HG03060 (cell line): Measurements from ENCODE around the gene SKIC8.

Experiments used
- ATAC-seq: cut with Tn5 transposase; IDR thresholded peaks from one replicate; pipeline ENCODE4 v1.9.1; 2021; ENCODE audit warnings: low read depth, moderate number of reproducible peaks; ENCODE audit not compliant: unreplicated experiment

SKIC8 gene

DNA sequence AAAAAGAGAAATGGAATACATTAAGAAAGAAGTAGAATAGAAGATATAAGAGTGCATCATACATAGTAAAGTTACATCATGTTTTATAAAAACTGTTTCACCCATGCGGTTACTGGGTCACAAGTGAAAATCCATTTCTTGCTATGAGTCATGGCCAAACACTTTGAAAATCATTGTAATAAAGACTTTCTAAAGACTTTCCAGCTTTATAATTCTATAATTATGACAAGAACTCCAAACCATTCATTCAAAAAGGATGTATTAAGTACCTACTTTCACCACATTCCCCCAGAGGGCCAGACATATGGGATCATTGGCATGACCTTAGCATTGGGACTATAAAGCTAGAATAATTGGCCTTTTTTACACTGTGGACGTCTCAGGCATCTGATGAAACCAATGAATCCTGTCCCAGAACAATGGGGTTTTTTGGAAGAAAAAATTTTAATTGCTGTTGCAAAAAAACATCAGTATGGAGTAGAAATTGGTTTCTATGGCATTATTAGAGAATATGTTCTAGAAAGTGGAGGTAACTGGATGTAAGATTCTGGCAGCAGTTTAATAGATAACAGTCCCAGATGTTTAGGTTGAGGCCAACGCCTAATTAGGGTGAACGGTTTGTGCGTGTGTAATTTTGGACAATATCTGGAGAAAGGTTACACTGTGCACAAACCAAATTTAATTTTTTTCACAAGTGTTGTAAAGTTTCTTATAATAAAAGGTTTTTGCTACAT, 3.3 kb upstream of the SKIC8 start:
- no peak for ATAC-seq

DNA sequence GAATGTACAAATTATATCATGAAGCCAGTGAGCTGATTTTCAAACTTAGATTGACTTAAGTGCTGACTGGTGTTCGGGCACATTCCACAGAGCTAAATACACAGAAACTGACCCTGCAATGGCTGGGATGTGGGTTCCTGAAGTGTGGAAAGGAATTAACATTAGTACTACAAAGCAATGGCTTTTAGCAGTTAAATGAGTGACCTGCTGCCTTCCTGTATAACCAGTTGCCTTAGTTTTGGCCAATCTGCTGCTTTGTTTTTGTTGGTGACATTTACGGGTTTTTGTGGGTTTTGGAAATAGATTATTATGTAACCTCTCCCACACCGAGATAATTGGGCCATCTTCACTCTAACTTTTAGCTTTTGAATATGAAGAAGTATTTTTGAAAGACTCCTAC, 2.4 kb upstream of the SKIC8 start:
- ATAC-seq: no peak

DNA sequence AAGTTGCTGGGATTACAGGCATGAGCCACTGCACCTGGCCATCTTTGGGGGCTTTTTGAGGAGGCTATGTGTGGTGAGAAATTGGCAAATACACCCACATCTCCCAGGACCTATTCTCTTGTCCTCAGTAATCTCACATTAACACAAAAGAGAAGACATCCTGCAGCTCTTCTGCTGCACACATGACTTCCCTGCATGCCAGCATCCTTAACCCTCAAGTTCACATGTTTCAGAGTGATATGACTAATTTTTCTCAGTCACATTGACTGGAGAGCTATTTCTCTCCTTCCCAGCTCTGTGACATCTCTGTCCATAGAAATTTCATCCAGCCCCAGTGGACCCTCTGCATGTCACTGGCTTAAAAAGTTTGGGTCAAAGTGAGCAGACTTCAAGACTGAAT, 1.9 kb upstream of the SKIC8 start:
- ATAC-seq: no peak

- ATAC-seq: no peak
Observed at GRCh38 chr15:78292219-78292618, 7.2 kb downstream of the SKIC8 start.

DNA sequence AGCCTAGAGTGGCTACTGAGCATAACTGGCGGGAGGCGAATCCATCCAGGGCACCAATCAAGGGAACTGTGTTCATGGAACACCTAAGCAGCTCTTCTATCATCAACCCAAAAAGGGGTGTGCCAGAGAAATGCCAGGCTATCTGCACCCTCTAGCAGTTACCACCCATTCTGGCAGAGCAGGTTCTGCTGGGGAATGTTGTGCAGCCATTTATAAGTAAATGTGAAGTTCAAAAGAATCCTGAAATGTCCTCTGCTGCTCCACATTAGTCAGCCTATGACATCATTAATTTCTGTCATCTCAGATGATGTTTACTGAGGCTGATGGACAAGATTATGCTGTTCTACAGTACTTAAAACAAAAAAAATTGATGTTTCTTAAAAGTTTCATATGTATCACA, 7.7 kb downstream of the SKIC8 start:
- no peak for ATAC-seq

DNA sequence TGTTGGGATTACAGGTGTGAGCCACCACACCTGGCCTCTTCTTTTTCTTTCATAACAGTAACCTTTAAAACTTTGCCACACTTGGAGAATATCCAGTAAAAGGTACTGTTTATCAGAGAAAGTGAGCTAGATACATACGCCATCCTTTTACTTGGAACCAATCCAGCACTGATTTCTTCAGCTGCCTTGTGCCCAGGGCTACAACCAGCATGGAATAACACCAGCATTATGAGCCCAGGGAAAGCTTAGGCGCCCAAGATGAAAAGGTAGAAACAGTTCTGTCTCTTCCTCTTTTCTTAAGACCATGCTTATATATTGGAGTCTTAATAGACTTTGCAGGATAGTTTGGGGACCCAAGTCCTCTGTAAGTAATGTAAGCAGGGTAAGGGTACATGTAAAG, 8.4 kb downstream of the SKIC8 start:
- no peak for ATAC-seq

- ATAC-seq: no peak
Observed at GRCh38 chr15:78290222-78290621, 9.2 kb downstream of the SKIC8 start.

GRCh38 chr15:78284758-78285157, 14.7 kb downstream of the SKIC8 start:
- no peak for ATAC-seq

- ATAC-seq: no peak
Observed at GRCh38 chr15:78282324-78282723, 17.1 kb downstream of the SKIC8 start.

DNA sequence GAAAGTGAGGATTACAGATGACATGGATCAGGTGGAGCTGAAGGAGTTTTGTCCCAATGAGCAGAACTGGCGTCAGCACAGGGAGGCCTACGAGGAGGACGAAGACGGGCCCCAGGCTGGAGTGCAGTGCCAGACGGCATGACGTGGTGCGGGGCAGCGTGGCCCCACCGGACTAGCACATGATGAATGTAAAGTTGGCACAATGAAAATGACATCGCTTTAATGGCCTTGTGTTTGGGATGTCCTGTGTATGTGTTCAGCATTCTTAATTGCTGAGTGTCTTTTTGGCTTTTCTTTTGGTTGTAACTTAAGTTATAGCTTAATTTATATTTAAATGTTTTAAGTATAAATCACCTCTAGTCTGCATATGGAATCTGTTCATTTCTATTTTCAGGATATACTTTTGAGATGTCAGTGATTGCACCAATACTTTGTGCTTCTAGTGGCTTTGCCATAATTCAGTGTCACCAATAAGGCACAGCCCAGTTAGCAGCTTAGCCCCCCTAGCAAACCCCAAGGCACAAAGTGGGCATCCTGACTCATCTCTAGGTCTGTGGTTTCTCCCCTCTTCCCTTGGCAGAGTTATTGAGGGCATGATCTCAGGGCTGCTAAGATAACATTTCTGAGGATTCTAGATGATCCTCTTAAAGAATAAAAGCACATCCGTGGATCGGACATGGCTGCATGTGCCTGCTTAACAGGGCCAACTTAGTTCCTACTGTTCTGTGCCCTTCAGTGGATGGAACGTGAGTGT, 18.9 kb downstream of the SKIC8 start:
- no peak for ATAC-seq

- ATAC-seq: no peak
Observed at GRCh38 chr15:78276064-78276943, 23.1 kb downstream of the SKIC8 start.

- ATAC-seq: no peak
Observed at GRCh38 chr15:78274994-78275393, 24.4 kb downstream of the SKIC8 start.

GRCh38 chr15:78272776-78273175, 26.6 kb downstream of the SKIC8 start:
- no peak for ATAC-seq

DNA sequence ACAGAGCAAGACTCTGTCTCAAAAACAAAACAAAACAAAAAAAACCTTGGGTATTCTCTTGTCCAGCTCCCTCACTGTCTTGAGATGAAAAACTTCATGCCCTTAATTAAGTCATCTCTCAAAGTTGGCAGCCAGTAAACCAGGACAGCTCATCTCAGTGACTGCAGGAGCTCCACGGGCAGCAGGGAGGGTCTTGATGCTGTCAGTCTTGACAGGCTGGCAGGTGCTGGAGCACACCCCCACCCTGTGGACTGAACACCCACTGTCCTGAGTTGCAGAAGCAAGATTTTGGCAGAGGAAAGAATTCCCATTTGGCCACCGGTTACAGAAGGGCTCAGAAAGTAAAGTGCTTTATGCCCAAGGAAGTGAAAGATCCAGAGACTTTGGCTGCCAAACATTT, 27.1 kb downstream of the SKIC8 start:
- no peak for ATAC-seq

- no peak for ATAC-seq
Observed at GRCh38 chr15:78266806-78267205, 32.6 kb downstream of the SKIC8 start.

GRCh38 chr15:78266229-78266628, 33.2 kb downstream of the SKIC8 start:
- no peak for ATAC-seq

GRCh38 chr15:78265752-78266224, 33.6 kb downstream of the SKIC8 start:
- ATAC-seq: no peak

- ATAC-seq: no peak
Observed at GRCh38 chr15:78265137-78265460, 34.3 kb downstream of the SKIC8 start.

GRCh38 chr15:78264304-78265136, 34.9 kb downstream of the SKIC8 start, which contains the start of gene DNAJA4:
Gene DNAJA4, plus strand, starts transcription at chr15:78264562. Its CDS starts 202 bp downstream, at chr15:78264764.
- no peak for ATAC-seq

- ATAC-seq: no peak
Observed at GRCh38 chr15:78263907-78264303, 35.5 kb downstream of the SKIC8 start.
